Heart right ventricle (tissue), 16 donors: ENCODE measurements around the gene CRYAB. TPM values are rescaled to one million over a fixed set of nuclear protein-coding genes. Genes with fewer than 3 reads are reported as not detected.
A peak's percentile ranks its signal among the peaks of the same experiment; 100 is the strongest.

Source experiments
- ATAC-seq, 8 donors: fragments of 200-7000 bp; cut with Tn5 transposase; one replicate each; pipeline ENCODE4 v1.9.1; 2020; ENCODE audit warnings: mild to moderate bottlenecking in 8 of 8, moderate library complexity in 8 of 8, moderate number of reproducible peaks in 1 of 8
- DNase-seq, 2 donors: peaks; one replicate each; pipeline ENCODE4 v3.0.0-alpha.2; 2020
- H3K27ac ChIP-seq, 10 donors: fragments of 200-600 bp; sonication (generic) in 2 of 10; one replicate each; pipeline versions ENCODE4 v1.5.0 to v1.8.0; 2020 to 2022; ENCODE audit warnings: mild to moderate bottlenecking in 3 of 10
- H3K27me3 ChIP-seq, 7 donors: fragments of 200-600 bp; one replicate each; pipeline ENCODE4 v1.8.0; 2021 to 2022; ENCODE audit warnings: mild to moderate bottlenecking in 2 of 7
- H3K36me3 ChIP-seq, 9 donors: fragments of 200-600 bp; sonication (generic) in 1 of 9; one replicate each; pipeline versions ENCODE4 v1.5.0 to v1.8.0; 2020 to 2022; ENCODE audit warnings: mild to moderate bottlenecking in 2 of 9
- H3K4me1 ChIP-seq, 9 donors: fragments of 200-600 bp; sonication (generic) in 1 of 9; one replicate each; pipeline versions ENCODE4 v1.5.0 to v1.8.0; 2020 to 2022; ENCODE audit warnings: mild to moderate bottlenecking in 4 of 9
- H3K4me3 ChIP-seq, 10 donors: fragments of 200-600 bp; sonication (generic) in 2 of 10; one replicate each; pipeline versions ENCODE4 v1.5.0 to v1.8.0; 2020 to 2022; ENCODE audit warnings: mild to moderate bottlenecking in 7 of 10, moderate library complexity in 2 of 10
- H3K9me3 ChIP-seq, 11 donors: fragments of 200-600 bp in 10 of 11; sonication (generic) in 2 of 11; one replicate each; pipeline versions ENCODE4 v1.5.0 to v1.8.0; 2013 to 2022; ENCODE audit warnings: mild to moderate bottlenecking in 2 of 11, control low read depth in 1 of 11, moderate library complexity in 1 of 11
- WGBS, 2 donors: extraction: QIAGEN DNeasy Blood & Tissue Kit; methylation state at CpG; one replicate each; pipeline ENCODE4 v1.1.7; 2013; ENCODE audit warnings: inconsistent platforms in 1 of 2; 5-methylcytosine and 5-hydroxymethylcytosine counted together
- intact Hi-C, 10 donors: fragments of 100-400 bp; cut with DNase I; formaldehyde crosslinking; loops; one replicate each; pipeline versions ENCODE4 v1.11.1 to v1.14.2; 2022
- polyA plus RNA-seq, 2 donors: library from polyadenylated mRNA; stranded (reverse); fragments of 200-250 nt; gene quantifications; one replicate each; pipeline ENCODE4 v1.2.3, GENCODE V29; 2013
- total RNA-seq, 10 donors: library from RNA; stranded (reverse); fragmentation: NEBNext Ultra II Directional in 3 of 10; extraction: Animal tissue kit (Norgen Biotek cat#: 25700) in 3 of 10; gene quantifications; one replicate each; pipeline versions ENCODE4 v1.2.1 to v1.2.4, GENCODE V29; 2021 to 2023
- TF ChIP-seq, protein P1 (sequence below), 9 donors: fragments of 200-600 bp; sonication (generic) in 2 of 9; IDR thresholded peaks; one replicate each; pipeline versions ENCODE4 v1.5.0 to v1.8.0; 2021 to 2022; ENCODE audit warnings: antibody characterized with exemption in 9 of 9, mild to moderate bottlenecking in 5 of 9, moderate library complexity in 1 of 9
- donor health status: Arrhythmogenic right ventricular cardiomyopathy.
- donor health status: ischemic (EF 13 %, LVEDD 7.1; RV severe dilation, severe dysfunction).
- donor health status: healthy with polysubstance abuse.
- donor health status: DM: no; HTN: yes; CAD: no.
- donor health status: DM: no; HTN: no; CAD: no.
- donor health status: ischemic (EF 25% LVEDD 6.9; RV normal size, moderate dysfunction).
- donor health status: ischemic (EF 25% LVEDD 5.7; RV mildly dilated, moderate dysfunction).
- donor health status: healthy.
- donor health status: DM: yes; HTN: yes; CAD: no.
- donor health status: Ischemic cardiomyopathy.
- donor health status: ischemic (EF 35%, LVEDD 5.7; RV mildly dilated, moderate dysfunction).
- donor health status: nonischemic (EF 11% LVEDD 7.7; RV severe dilation, severe dysfunction).
- donor health status: DM: yes; HTN: yes; CAD: no.
- donor health status: PGD.
- donor health status: ischemic (EF 29% LVEDD 5.4; RV normal size, mild dysfunction).
- donor health status: nonischemic (EF 23%, LVEDD 6.1; RV moderate dilation, normal function).

CRYAB gene
- total and polyA plus RNA-seq, 12 donors: 7,695 to 25,436 (median 8,590) TPM

DNA sequence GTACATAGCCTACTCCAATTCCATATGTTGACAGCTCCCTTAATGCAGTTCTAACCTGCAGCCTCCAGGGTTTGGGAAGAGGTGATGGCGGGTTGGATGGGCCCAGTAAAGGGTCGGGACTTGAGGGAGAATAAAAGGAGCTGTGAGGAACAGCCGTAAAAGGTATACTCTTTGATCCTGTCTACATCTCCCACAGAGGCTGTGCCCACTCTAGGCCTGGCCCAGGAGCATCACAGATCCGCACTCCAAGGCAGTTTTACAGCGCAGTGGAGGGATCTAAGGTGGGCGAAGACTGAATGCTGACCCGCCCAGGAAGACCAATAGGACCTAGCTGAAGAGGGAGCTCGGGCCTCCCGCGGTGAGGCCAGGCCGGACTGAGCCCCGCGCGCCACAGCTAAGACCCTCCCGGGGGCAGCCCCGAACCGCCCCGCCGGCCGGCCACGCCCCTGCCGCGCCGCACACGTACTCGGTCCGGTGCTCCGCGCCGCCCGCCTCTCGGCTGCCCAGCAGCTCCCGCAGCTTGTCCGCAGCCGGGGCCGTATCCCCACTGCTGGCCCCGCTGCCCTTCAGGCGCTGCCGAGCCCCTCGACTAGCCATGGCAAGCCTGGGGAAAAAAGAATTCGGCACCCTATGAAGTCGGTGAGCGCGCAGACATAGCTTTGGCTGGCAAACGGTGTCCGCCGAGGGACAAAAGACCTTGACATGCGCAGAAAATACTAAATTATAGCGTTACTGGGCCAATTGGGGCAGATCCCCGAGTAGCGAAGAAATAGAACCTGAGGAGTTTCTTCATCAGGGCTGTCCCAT lies 40.5 kb downstream of the CRYAB start, which contains the start of gene ALG9:
Gene ALG9, minus strand, starts transcription at position 696 of the 807 bp plus-strand sequence. Its CDS starts 99 bp downstream, at position 597.
- Histone ChIP-seq H3K4me1 (peaks cover 0 to 26% (median 19%) of the 10 kb centered on the region in 9 donors), H3K4me3 (peak within 1 kb of the TSS; percentile 85 to 99 (median 92)), H3K27me3 (no peaks in the 10 kb centered on the region), H3K27ac (peak within 1 kb of the TSS; percentile 92 to 97 (median 94)), H3K9me3 (no peaks in the 10 kb centered on the region), H3K36me3 (peaks cover 0 to 52% (median 26%) of the 10 kb centered on the region in 9 donors)
- intact Hi-C loops: loop anchor here in 5 of 10 donors (10.0 kb wide), 3 partner anchors 54 to 214 kb away; partner anchors contain the start of genes SDHD (in 2 of the 5) and TIMM8B (in 2 of the 5)
- ATAC-seq: peak; percentile 87 to 96 (median 91)
- peak; percentile 88 to 90 for DNase-seq
- WGBS, 2 donors: 0% methylated on average over 51 of the region's 51 CpGs
- TF ChIP-seq, protein P1, sequence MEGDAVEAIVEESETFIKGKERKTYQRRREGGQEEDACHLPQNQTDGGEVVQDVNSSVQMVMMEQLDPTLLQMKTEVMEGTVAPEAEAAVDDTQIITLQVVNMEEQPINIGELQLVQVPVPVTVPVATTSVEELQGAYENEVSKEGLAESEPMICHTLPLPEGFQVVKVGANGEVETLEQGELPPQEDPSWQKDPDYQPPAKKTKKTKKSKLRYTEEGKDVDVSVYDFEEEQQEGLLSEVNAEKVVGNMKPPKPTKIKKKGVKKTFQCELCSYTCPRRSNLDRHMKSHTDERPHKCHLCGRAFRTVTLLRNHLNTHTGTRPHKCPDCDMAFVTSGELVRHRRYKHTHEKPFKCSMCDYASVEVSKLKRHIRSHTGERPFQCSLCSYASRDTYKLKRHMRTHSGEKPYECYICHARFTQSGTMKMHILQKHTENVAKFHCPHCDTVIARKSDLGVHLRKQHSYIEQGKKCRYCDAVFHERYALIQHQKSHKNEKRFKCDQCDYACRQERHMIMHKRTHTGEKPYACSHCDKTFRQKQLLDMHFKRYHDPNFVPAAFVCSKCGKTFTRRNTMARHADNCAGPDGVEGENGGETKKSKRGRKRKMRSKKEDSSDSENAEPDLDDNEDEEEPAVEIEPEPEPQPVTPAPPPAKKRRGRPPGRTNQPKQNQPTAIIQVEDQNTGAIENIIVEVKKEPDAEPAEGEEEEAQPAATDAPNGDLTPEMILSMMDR (IDR thresholded peaks at IDR 0.05): peak in 3 of 9 donors; percentile 5 to 26 (median 13)

DNA sequence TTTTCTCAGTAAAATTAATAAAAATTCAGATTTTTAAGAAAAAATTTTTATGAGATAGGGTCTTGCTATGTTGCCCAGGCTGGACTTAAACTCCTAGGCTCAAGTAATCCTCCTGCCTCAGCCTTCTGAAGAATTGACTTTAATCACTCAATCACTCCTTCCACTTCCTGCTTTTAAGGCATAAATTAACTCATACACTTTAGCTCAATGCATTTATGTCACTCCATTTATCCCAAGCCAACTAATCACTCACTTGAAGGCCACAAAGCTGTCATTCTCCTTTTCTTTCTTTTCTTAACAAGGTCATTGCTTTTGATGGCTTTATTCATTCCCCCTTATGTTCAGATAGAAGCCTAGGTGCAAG lies 41.1 kb downstream of the CRYAB start:
- no peak for DNase-seq
- intact Hi-C loops: loop anchor here in 5 of 10 donors (10.0 kb wide), 3 partner anchors 54 to 214 kb away; partner anchors contain the start of genes SDHD (in 2 of the 5) and TIMM8B (in 2 of the 5)

DNA sequence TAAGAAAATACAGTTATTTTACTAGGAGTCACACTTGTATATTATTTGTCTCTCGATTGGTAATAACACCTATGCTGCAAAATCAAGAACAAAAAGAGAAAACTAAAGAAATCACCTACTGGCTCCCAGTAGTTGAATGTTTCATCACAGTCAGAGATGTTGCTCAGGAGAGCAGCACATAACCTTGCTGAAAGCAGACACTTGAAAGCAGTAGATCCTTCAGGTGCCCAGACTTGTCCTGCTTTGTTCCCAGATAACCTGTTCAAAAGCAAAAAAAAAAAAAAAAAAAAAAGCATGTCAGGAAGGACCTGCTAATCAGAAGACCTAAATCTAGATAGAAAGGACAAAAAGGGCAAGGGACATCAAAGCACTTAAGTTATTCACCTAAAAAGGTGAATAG lies 41.5 kb downstream of the CRYAB start:
- H3K4me1 ChIP-seq: peaks cover 0 to 26% (median 19%) of the 10 kb centered on the region in 9 donors

More for the DNA sequence above, 41.1 kb downstream of the CRYAB start:
- Histone ChIP-seq H3K4me3 (peak overlapping the region; percentile 85 to 99 (median 92)), H3K27ac (peak overlapping the region in 8 of 10 donors; percentile 92 to 97 (median 94)), H3K27me3 (no peaks in the 10 kb centered on the region), H3K9me3 (no peaks in the 10 kb centered on the region), H3K36me3 (peaks cover 0 to 52% (median 30%) of the 10 kb centered on the region in 9 donors), H3K4me1 (peaks cover 0 to 26% (median 19%) of the 10 kb centered on the region in 9 donors)
- no peak for ATAC-seq
- TF ChIP-seq, protein P1 (IDR thresholded peaks at IDR 0.05): no peak

DNA sequence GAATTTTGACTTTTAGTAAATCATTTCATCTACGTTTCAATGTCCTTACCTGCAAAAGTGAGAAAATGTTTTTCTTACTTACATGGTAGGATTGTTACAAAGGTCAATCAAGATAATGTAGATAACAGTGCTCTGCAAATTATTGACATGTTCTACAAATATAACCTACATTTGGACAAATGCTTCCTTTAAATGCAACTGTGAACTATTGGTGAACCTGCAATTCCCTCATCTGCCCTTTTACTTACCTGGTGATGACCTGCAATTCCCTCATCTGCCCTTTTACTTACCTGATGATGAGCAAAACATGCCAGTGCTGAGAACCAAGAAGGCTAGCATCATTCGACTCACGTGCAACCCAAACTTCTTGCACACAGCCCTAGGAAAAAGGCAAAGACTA lies 51.3 kb downstream of the CRYAB start:
- H3K4me1 ChIP-seq: no peaks in the 10 kb centered on the region

More for the DNA sequence above, 41.5 kb downstream of the CRYAB start:
- no peaks in the 10 kb centered on the region for H3K27me3 ChIP-seq
- H3K27ac ChIP-seq: peak overlapping the region in 3 of 10 donors; percentile 94 to 95 (median 94)
- intact Hi-C loops: loop anchor here in 5 of 10 donors (10.0 kb wide), 3 partner anchors 55 to 215 kb away; partner anchors contain the start of genes SDHD (in 2 of the 5) and TIMM8B (in 2 of the 5)
- peak overlapping the region in 8 of 10 donors; percentile 85 to 98 (median 91) for H3K4me3 ChIP-seq
- TF ChIP-seq, protein P1 (IDR thresholded peaks at IDR 0.05): no peak
- H3K9me3 ChIP-seq: no peaks in the 10 kb centered on the region
- H3K36me3 ChIP-seq: peaks cover 0 to 52% (median 34%) of the 10 kb centered on the region in 9 donors
- DNase-seq (no peak), ATAC-seq (no peak)
- 98 to 100% methylated on average over 1 of the region's 1 CpG for WGBS, 2 donors

More for the DNA sequence above, 51.3 kb downstream of the CRYAB start:
- intact Hi-C loops: no loop called here
- no peaks in the 10 kb centered on the region for H3K27me3 ChIP-seq
- TF ChIP-seq, protein P1 (IDR thresholded peaks at IDR 0.05): no peak
- ATAC-seq: no peak
- WGBS, 2 donors: 93 to 95% methylated on average over 3 of the region's 3 CpGs
- H3K36me3 ChIP-seq: peaks cover 0 to 100% (median 40%) of the 10 kb centered on the region in 9 donors
- H3K9me3 ChIP-seq: no peaks in the 10 kb centered on the region
- no peak for DNase-seq
- H3K4me3 ChIP-seq: no peak overlapping the region
- H3K27ac ChIP-seq: no peak overlapping the region
